A673 (cell line): ENCODE results near the gene TOLLIP.

Experiments used
- EZH2 ChIP-seq: fragments of 200-600 bp; sonication (generic); IDR thresholded peaks from 2 replicates; pipeline ENCODE4 v1.6.1; 2017; ENCODE audit warnings: borderline replicate concordance, low read depth, mild to moderate bottlenecking, mixed read lengths, antibody characterized with exemption, low read length; ENCODE audit not compliant: poor library complexity, severe bottlenecking
- TF ChIP-seq, protein P1 (sequence below): fragments of 300-800, 200-600 bp; sonication (generic); conservative IDR thresholded peaks from 2 replicates; pipeline ENCODE4 v1.5.1; 2017; ENCODE audit warnings: low read depth, mild to moderate bottlenecking, antibody characterized with exemption, low read length, moderate library complexity, mixed read lengths

DNA sequence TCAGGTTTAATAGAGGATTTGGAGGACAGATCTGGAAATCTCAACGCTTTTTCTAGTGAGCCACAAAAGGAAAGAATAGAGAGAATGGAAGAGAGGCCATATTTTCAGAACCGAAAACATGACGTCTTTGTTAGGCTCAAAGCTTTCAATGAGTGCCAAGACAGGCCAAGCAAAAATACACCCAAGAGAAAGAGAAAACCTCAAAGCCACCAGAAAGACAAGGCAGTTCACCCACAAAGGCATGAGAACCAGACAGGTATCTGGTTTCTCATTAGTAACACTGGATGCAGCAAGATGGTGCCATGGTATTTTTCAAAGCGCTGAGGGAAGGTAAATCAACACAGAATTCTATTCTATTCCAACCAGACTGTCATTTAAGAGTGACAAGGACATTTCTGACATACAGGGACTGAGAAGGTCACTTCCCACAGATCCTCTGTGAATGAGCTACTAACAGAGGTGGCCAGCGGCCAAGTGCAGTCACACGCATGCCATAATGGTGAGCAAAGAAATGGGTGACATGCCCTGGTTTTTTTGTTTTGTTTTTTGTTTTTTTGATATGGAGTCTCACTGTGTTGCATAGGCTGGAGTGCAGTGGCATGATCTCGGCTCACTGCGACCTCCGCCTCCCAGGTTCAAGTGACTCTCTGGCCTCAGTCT is 41.9 kb downstream of the TOLLIP start:
- TF ChIP-seq, protein P1, sequence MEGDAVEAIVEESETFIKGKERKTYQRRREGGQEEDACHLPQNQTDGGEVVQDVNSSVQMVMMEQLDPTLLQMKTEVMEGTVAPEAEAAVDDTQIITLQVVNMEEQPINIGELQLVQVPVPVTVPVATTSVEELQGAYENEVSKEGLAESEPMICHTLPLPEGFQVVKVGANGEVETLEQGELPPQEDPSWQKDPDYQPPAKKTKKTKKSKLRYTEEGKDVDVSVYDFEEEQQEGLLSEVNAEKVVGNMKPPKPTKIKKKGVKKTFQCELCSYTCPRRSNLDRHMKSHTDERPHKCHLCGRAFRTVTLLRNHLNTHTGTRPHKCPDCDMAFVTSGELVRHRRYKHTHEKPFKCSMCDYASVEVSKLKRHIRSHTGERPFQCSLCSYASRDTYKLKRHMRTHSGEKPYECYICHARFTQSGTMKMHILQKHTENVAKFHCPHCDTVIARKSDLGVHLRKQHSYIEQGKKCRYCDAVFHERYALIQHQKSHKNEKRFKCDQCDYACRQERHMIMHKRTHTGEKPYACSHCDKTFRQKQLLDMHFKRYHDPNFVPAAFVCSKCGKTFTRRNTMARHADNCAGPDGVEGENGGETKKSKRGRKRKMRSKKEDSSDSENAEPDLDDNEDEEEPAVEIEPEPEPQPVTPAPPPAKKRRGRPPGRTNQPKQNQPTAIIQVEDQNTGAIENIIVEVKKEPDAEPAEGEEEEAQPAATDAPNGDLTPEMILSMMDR = no peak
- TF ChIP-seq EZH2 = no peak
